BJ (cell line): ENCODE data around the gene TSTD2. TPM values are rescaled to one million over a fixed set of nuclear protein-coding genes. Genes with fewer than 3 reads are reported as not detected.

Experiments used
- CTCF ChIA-PET: fragments of 350-600 bp; formaldehyde crosslinking; extraction: SDS; loops from one replicate; lab custom pipeline; 2021; ENCODE audit warnings: antibody characterized with exemption, inconsistent platforms; lab: Yijun Ruan, JAX
- POLR2A ChIA-PET: fragments of 300-600 bp; sonication (Branson Sonifier 250); formaldehyde crosslinking; extraction: SDS; loops from one replicate; lab custom pipeline; 2021; ENCODE audit warnings: antibody characterized with exemption; lab: Charles Lee
- DNase-seq: peaks from one replicate; pipeline ENCODE4 v3.0.0-alpha.2; 2011; ENCODE audit warnings: low read depth
- H3K27me3 ChIP-seq: 2 replicates; pipeline ENCODE4 v1.6.0; 2011; ENCODE audit warnings: low read length; ENCODE audit not compliant: control insufficient read depth, insufficient read depth
- H3K36me3 ChIP-seq: 2 replicates; pipeline ENCODE4 v1.5.1; 2011; ENCODE audit warnings: low read length; ENCODE audit not compliant: control insufficient read depth, insufficient read depth
- H3K4me3 ChIP-seq: 2 replicates; pipeline ENCODE4 v1.5.1; 2011; ENCODE audit warnings: low read depth, mild to moderate bottlenecking, control low read depth, low read length
- CTCF ChIP-seq: IDR thresholded peaks from 2 replicates; pipeline ENCODE4 v1.5.1; 2011; ENCODE audit warnings: low read depth, mild to moderate bottlenecking, control low read depth, inconsistent platforms, low read length, moderate library complexity; ENCODE audit not compliant: insufficient read depth
- polyA plus RNA-seq: library from polyadenylated mRNA; depleted of rRNA; stranded (reverse); fragments of >200 nt; gene quantifications from 2 replicates; pipeline ENCODE4 v1.2.3, GENCODE V29; 2011; rRNA removed

The TSTD2 gene
- polyA plus RNA-seq, 1 experiment, result 15.4 TPM

- POLR2A ChIA-PET, result no interaction called here
- no peak for DNase-seq
- H3K4me3 ChIP-seq, result no peak overlapping the region
- no peak for TF ChIP-seq CTCF
- H3K27me3 ChIP-seq, result peaks cover 11% of the 10 kb centered on the region
- CTCF ChIA-PET, result no interaction called here
- no peaks in the 10 kb centered on the region for H3K36me3 ChIP-seq
Observed at GRCh38 chr9:97551308-97551707, 81.9 kb downstream of the TSTD2 start.

- no peak for DNase-seq
- CTCF ChIA-PET, result no interaction called here
- H3K4me3 ChIP-seq, result no peak overlapping the region
- no peak for TF ChIP-seq CTCF
- H3K27me3 ChIP-seq, result peaks cover 8% of the 10 kb centered on the region
- POLR2A ChIA-PET, result no interaction called here
- H3K36me3 ChIP-seq, result no peaks in the 10 kb centered on the region
Observed at GRCh38 chr9:97550386-97550785, 82.8 kb downstream of the TSTD2 start.

Other genes starting within 250 kb of the TSTD2 start
- 5.4 and 9.4 TPM in 2 replicates for gene TDRD7, start 221.3 kb downstream of the TSTD2 start, polyA plus RNA-seq
- gene TMOD1, start 131.7 kb downstream of the TSTD2 start, polyA plus RNA-seq, result 0.06 and 0.15 TPM in 2 replicates
- gene NCBP1, start 453 bp upstream of the TSTD2 start, polyA plus RNA-seq, result 11.0 and 21.8 TPM in 2 replicates
- gene XPA, start 64.0 kb upstream of the TSTD2 start, polyA plus RNA-seq, result 1.4 and 2.2 TPM in 2 replicates
- 4.9 and 5.3 TPM in 2 replicates for gene FOXE1, start 219.9 kb upstream of the TSTD2 start, polyA plus RNA-seq